ENCODE data around the gene SWAP70.
A peak's percentile ranks its signal among the peaks of the same experiment; 100 is the strongest.

The SWAP70 gene

GRCh38 chr11:9758637-9759518, 95.0 kb downstream of the SWAP70 start:
- DNase-seq (ENCODE audit: extremely low read depth, low read depth), result no peak
- peak; percentile 45 for TF ChIP-seq CTCF (IDR thresholded peaks at IDR 0.05; ENCODE audit: low read depth, low read length)

GRCh38 chr11:9759519-9760192, 95.8 kb downstream of the SWAP70 start:
- no peak for TF ChIP-seq CTCF (IDR thresholded peaks at IDR 0.05; ENCODE audit: low read depth, low read length)
- peak; percentile 86 for DNase-seq (ENCODE audit: extremely low read depth, low read depth)

GRCh38 chr11:9760193-9760575, 96.3 kb downstream of the SWAP70 start:
- no peak for TF ChIP-seq CTCF (IDR thresholded peaks at IDR 0.05; ENCODE audit: low read depth, low read length)
- DNase-seq (ENCODE audit: extremely low read depth, low read depth), result peak; percentile 92

- DNase-seq (ENCODE audit: extremely low read depth, low read depth), result no peak
- no peak for TF ChIP-seq CTCF (IDR thresholded peaks at IDR 0.05; ENCODE audit: low read depth, low read length)
Observed at GRCh38 chr11:9761441-9761945, 97.6 kb downstream of the SWAP70 start.

- DNase-seq (ENCODE audit: extremely low read depth, low read depth), result no peak
- TF ChIP-seq CTCF (IDR thresholded peaks at IDR 0.05; ENCODE audit: low read depth, low read length), result no peak
Observed at GRCh38 chr11:9762531-9762930, 98.7 kb downstream of the SWAP70 start.

GRCh38 chr11:9763301-9763700, 99.4 kb downstream of the SWAP70 start:
- TF ChIP-seq CTCF (IDR thresholded peaks at IDR 0.05; ENCODE audit: low read depth, low read length), result no peak
- no peak for DNase-seq (ENCODE audit: extremely low read depth, low read depth)

Measured in AG09319 (cell line).